K562 (cell line): Measurements from ENCODE around the gene KCTD7. TPM values are rescaled to one million over a fixed set of nuclear protein-coding genes. Genes with fewer than 3 reads are reported as not detected.

Experiments used
- ATAC-seq: fragments of 200-7000 bp; cut with Tn5 transposase; 3 replicates; pipeline ENCODE4 v1.9.1; 2020; ENCODE audit warnings: moderate library complexity
- BruUV-seq: library from RNA; stranded (reverse); fragments of 400-500 nt; replicated peaks from 2 replicates; lab custom pipeline; 2021; lab: Mats Ljungman, UMichigan
- CTCF ChIA-PET: fragments of 300-600 bp; formaldehyde crosslinking; extraction: SDS; loops from one replicate; lab custom pipeline; 2021; ENCODE audit warnings: low intra/inter-chr PET ratio; lab: Yijun Ruan, JAX
- POLR2A ChIA-PET: fragments of 300-600, 350-650 bp; sonication (Branson Sonifier 250); formaldehyde crosslinking; extraction: SDS; loops from one replicate; lab custom pipeline; 2021; ENCODE audit warnings: antibody characterized with exemption, inconsistent platforms; lab: Yijun Ruan, JAX
- DNase-seq, 4 experiments: peaks; one replicate each; pipeline versions ENCODE4 v3.0.0 to v3.0.0-alpha.2; 2011 to 2018; ENCODE audit warnings: low spot score in 3 of 4, mixed read lengths in 3 of 4; ENCODE audit errors: extremely low read depth in 1 of 4
- FAIRE-seq: peaks from 2 replicates; lab custom pipeline; 2011; peaks lifted over from hg19 to GRCh38; lab: Jason Lieb, UNC
- H2AFZ ChIP-seq: 2 replicates; pipeline ENCODE4 v1.6.0; 2011; ENCODE audit warnings: low read depth, low read length, control low read depth, inconsistent platforms
- H3K27ac ChIP-seq: fragments of 200-600 bp; 3 replicates; pipeline ENCODE4 v1.8.0; 2011; ENCODE audit warnings: low read depth, mild to moderate bottlenecking, control low read depth, inconsistent platforms, low read length, moderate library complexity, mixed read lengths; ENCODE audit errors: extremely low read depth
- H3K27me3 ChIP-seq, 2 experiments: fragments of 300-600 bp in 1 of 2; 2 replicates in 1 of 2; 3 replicates in 1 of 2; pipeline versions ENCODE4 v1.6.0 to v1.8.0; 2011; ENCODE audit warnings: inconsistent platforms in 2 of 2, low read length in 2 of 2, mild to moderate bottlenecking in 1 of 2, mixed read lengths in 1 of 2, moderate library complexity in 1 of 2; ENCODE audit not compliant: control insufficient read depth in 2 of 2, insufficient read depth in 2 of 2
- H3K36me3 ChIP-seq: fragments of 300-600 bp; 3 replicates; pipeline ENCODE4 v1.8.0; 2011; ENCODE audit warnings: mild to moderate bottlenecking, low read length, inconsistent platforms; ENCODE audit not compliant: control insufficient read depth, insufficient read depth
- H3K4me1 ChIP-seq, 2 experiments: fragments of 200-600 bp in 1 of 2; replicated peaks in 1 of 2; 2 replicates in 1 of 2; 3 replicates in 1 of 2; pipeline versions ENCODE4 v1.5.1 to v1.8.0; 2011; ENCODE audit warnings: inconsistent platforms in 2 of 2, low read length in 2 of 2, mild to moderate bottlenecking in 1 of 2, mixed read lengths in 1 of 2, moderate library complexity in 1 of 2; ENCODE audit not compliant: control insufficient read depth in 2 of 2, insufficient read depth in 2 of 2
- H3K4me2 ChIP-seq: 2 replicates; pipeline ENCODE4 v1.6.1; 2011; ENCODE audit warnings: low read length, control low read depth, inconsistent platforms, mixed read lengths; ENCODE audit not compliant: insufficient read depth
- H3K4me3 ChIP-seq: fragments of 200-600 bp; sonication (generic), shearing (Covaris generic); 2 replicates; pipeline ENCODE4 v1.5.1; 2016; ENCODE audit warnings: control low read depth, inconsistent platforms
- H3K79me2 ChIP-seq: fragments of 200-600 bp; 3 replicates; pipeline ENCODE4 v1.8.0; 2011; ENCODE audit warnings: low read length, inconsistent platforms; ENCODE audit not compliant: control insufficient read depth, insufficient read depth
- H3K9ac ChIP-seq, 2 experiments: 2 replicates each; pipeline versions ENCODE4 v1.6.0 to v1.6.1; 2011; ENCODE audit warnings: low read depth in 2 of 2, low read length in 2 of 2, control low read depth in 1 of 2, inconsistent platforms in 1 of 2, mild to moderate bottlenecking in 1 of 2, mixed read lengths in 1 of 2; ENCODE audit not compliant: insufficient read depth in 1 of 2
- H3K9me1 ChIP-seq: one replicate; pipeline ENCODE4 v1.6.0; 2011; ENCODE audit warnings: inconsistent platforms, mild to moderate bottlenecking, low read length, moderate library complexity; ENCODE audit not compliant: control insufficient read depth, insufficient read depth
- H3K9me3 ChIP-seq: replicated peaks from 2 replicates; pipeline ENCODE4 v1.5.1; 2011; ENCODE audit warnings: low read depth, low read length, inconsistent platforms; ENCODE audit not compliant: control insufficient read depth, insufficient read depth
- H4K20me1 ChIP-seq: replicated peaks from 2 replicates; pipeline ENCODE4 v1.6.1; 2011; ENCODE audit warnings: low read length, inconsistent platforms, mixed read lengths; ENCODE audit not compliant: control insufficient read depth, insufficient read depth
- CBFA2T3 ChIP-seq: fragments of 450-650 bp; IDR thresholded peaks from 2 replicates; pipeline ENCODE4 v1.6.1; 2017
- CEBPB ChIP-seq: fragments of 450-650 bp; IDR thresholded peaks from 2 replicates; pipeline ENCODE4 v1.6.1; 2016; ENCODE audit warnings: missing genetic modification characterization, missing compliant biosample characterization
- ZEB2 ChIP-seq: fragments of 450-650 bp; IDR thresholded peaks from 2 replicates; pipeline ENCODE4 v1.6.1; 2016
- ZFP36 ChIP-seq: fragments of 150-350 bp; IDR thresholded peaks from 2 replicates; pipeline ENCODE4 v1.6.1; 2018; ENCODE audit warnings: low read length, low read depth; ENCODE audit not compliant: partially characterized antibody
- WGBS: fragments of 100-300 bp; shearing (Covaris generic); methylation state at CpG from one replicate; pipeline ENCODE4 v1.1.6; 2016; ENCODE audit warnings: low coverage, mixed read lengths; ENCODE audit not compliant: insufficient coverage; ENCODE audit errors: missing lambda C conversion rate; 5-methylcytosine and 5-hydroxymethylcytosine counted together
- in situ Hi-C: fragments of 300-500 bp; cut with MboI; formaldehyde crosslinking; loops from 4 replicates; pipeline ENCODE4 v1.15.0; 2018; ENCODE audit warnings: inconsistent platforms, mixed read lengths
- intact Hi-C: fragments of 100-400 bp; cut with micrococcal nuclease; formaldehyde crosslinking; loops from 2 replicates; pipeline ENCODE4 v1.14.2; 2022
- polyA plus RNA-seq, 8 experiments: library from polyadenylated mRNA; depleted of rRNA in 4 of 8; stranded (reverse) in 5 of 8; unstranded in 3 of 8; fragments of >200 nt; fragmentation: Nextera tagmentation in 2 of 8; fragmentation: Illumina TruSeq in 1 of 8; extraction: Ambion mirVana in 2 of 8; extraction: Trizol in 1 of 8; gene quantifications; 2 replicates each; pipeline versions ENCODE4 v1.2.1 to v1.2.3, GENCODE V29; 2011 to 2014; ENCODE audit warnings: inconsistent platforms in 1 of 8, missing spikeins in 1 of 8
- total RNA-seq, 7 experiments: library from RNA; depleted of rRNA in 6 of 7; stranded (reverse); fragments of >200 nt in 6 of 7; fragmentation: Illumina TruSeq in 2 of 7; extraction: Trizol in 2 of 7; gene quantifications; 2 replicates each; pipeline versions ENCODE4 v1.2.1 to v1.2.3, GENCODE V29; 2011 to 2021; ENCODE audit warnings: low replicate concordance in 1 of 7
- TF ChIP-seq, protein P1 (sequence below): fragments of 450-650 bp; IDR thresholded peaks from 2 replicates; pipeline ENCODE4 v1.6.1; 2016; ENCODE audit warnings: borderline replicate concordance
- TF ChIP-seq, protein P2 (sequence below): fragments of 450-650 bp; IDR thresholded peaks from 2 replicates; pipeline ENCODE4 v1.6.1; 2018; ENCODE audit not compliant: partially characterized antibody

The KCTD7 gene
- total and polyA plus RNA-seq, 9 of the 15 experiments (the other 6 are each of a cell fraction or from before 2014, with no cell fraction given): 1.5 to 26.0 (median 9.0) TPM

GRCh38 chr7:66666313-66666952, 37.8 kb downstream of the KCTD7 start:
- H3K79me2 ChIP-seq: peaks cover 17% of the 10 kb centered on the region
- peaks cover 18% of the 10 kb centered on the region; the same call in 2 of the 3 replicates for H3K36me3 ChIP-seq
- H3K4me3 ChIP-seq: no peak overlapping the region
- H3K27me3 ChIP-seq: no peaks in the 10 kb centered on the region
- H3K9ac ChIP-seq: peak overlapping the region in 1 of 2 experiments; percentile 31; a peak in 2 of 4 replicates
- no peak for FAIRE-seq
- H3K4me1 ChIP-seq: peaks cover 4 to 11% of the 10 kb centered on the region in 2 experiments; a peak in 3 of 5 replicates
- H4K20me1 ChIP-seq: peaks cover 16% of the 10 kb centered on the region; the same call in 1 of the 2 replicates
- POLR2A ChIA-PET: interaction anchor here (0.9 kb wide), 1 partner anchor 9 kb away, joined by 3 read pairs; no protein-coding TSS in a partner anchor
- WGBS: 87% methylated on average over 8 of the region's 8 CpGs
- CTCF ChIA-PET: no interaction called here
- H2AFZ ChIP-seq: no peak overlapping the region
- intact Hi-C loops: no loop called here
- H3K9me3 ChIP-seq: peaks cover 5% of the 10 kb centered on the region; the same call in 1 of the 2 replicates
- no peak overlapping the region for H3K4me2 ChIP-seq
- H3K27ac ChIP-seq: no peak overlapping the region
- BruUV-seq: no TSS peak
- TF ChIP-seq CEBPB (no peak), CBFA2T3 (0 out of 2 replicates have a peak, but pooled peaks have one; percentile 13)
- ATAC-seq: no peak
- in situ Hi-C loops: no loop called here
- peaks cover 4% of the 10 kb centered on the region for H3K9me1 ChIP-seq
- no peak for DNase-seq

DNA sequence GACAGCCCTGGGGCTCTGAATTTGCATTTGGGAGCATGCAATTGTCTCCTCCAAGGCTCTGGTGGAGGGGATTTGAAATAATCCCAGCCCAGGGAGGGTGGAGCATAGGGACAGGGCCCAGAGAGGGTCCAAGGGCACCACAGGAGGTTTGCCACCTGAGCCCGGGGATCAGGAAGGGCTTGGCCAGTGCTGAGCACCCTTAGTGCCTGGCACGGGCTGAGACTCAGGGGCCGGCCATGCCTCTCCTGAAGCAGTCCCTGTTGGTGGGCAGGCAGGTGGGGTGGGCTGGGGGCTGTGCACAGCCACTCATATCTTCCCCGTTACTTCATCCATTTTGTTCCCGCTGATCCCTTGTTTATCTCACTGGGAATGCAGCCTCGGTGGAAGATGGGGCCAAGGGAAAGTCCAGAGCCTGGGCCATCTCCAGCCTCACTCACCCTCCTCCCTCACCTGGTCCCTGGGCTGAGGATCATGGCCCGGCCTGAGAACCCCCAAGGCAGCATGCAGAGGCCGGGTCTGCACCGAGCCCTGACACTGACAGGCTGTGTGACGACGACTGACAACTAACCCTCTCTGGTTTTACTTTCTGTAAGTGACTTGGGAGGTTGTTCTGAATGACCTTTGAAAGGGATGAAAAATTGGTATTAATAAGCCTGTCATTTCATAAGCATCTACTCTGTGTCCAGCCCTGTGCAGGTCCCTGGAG, 38.5 kb downstream of the KCTD7 start:
- H3K9ac ChIP-seq: peak overlapping the region in 1 of 2 experiments; percentile 50; a peak in 2 of 4 replicates
- FAIRE-seq (no peak), ATAC-seq (no peak), DNase-seq (no peak)
- intact Hi-C loops (no loop called here), in situ Hi-C loops (no loop called here)
- H3K27ac ChIP-seq: no peak overlapping the region
- no peak overlapping the region for H2AFZ ChIP-seq
- peaks cover 8 to 17% of the 10 kb centered on the region in 2 experiments; a peak in 4 of 5 replicates for H3K4me1 ChIP-seq
- CTCF ChIA-PET: no interaction called here
- H3K9me1 ChIP-seq: peaks cover 4% of the 10 kb centered on the region
- WGBS: 91% methylated on average over 11 of the region's 11 CpGs
- H3K4me3 ChIP-seq: no peak overlapping the region
- POLR2A ChIA-PET: no interaction called here
- peaks cover 18% of the 10 kb centered on the region; the same call in 2 of the 3 replicates for H3K36me3 ChIP-seq
- H3K27me3 ChIP-seq: no peaks in the 10 kb centered on the region
- no peak overlapping the region for H3K4me2 ChIP-seq
- peaks cover 16% of the 10 kb centered on the region; the same call in 1 of the 2 replicates for H4K20me1 ChIP-seq
- peaks cover 18% of the 10 kb centered on the region for H3K79me2 ChIP-seq
- TF ChIP-seq, protein P1, sequence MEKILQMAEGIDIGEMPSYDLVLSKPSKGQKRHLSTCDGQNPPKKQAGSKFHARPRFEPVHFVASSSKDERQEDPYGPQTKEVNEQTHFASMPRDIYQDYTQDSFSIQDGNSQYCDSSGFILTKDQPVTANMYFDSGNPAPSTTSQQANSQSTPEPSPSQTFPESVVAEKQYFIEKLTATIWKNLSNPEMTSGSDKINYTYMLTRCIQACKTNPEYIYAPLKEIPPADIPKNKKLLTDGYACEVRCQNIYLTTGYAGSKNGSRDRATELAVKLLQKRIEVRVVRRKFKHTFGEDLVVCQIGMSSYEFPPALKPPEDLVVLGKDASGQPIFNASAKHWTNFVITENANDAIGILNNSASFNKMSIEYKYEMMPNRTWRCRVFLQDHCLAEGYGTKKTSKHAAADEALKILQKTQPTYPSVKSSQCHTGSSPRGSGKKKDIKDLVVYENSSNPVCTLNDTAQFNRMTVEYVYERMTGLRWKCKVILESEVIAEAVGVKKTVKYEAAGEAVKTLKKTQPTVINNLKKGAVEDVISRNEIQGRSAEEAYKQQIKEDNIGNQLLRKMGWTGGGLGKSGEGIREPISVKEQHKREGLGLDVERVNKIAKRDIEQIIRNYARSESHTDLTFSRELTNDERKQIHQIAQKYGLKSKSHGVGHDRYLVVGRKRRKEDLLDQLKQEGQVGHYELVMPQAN: no peak
- TF ChIP-seq ZFP36: peak; percentile 22
- TF ChIP-seq ZEB2: no peak
- TF ChIP-seq, protein P2, sequence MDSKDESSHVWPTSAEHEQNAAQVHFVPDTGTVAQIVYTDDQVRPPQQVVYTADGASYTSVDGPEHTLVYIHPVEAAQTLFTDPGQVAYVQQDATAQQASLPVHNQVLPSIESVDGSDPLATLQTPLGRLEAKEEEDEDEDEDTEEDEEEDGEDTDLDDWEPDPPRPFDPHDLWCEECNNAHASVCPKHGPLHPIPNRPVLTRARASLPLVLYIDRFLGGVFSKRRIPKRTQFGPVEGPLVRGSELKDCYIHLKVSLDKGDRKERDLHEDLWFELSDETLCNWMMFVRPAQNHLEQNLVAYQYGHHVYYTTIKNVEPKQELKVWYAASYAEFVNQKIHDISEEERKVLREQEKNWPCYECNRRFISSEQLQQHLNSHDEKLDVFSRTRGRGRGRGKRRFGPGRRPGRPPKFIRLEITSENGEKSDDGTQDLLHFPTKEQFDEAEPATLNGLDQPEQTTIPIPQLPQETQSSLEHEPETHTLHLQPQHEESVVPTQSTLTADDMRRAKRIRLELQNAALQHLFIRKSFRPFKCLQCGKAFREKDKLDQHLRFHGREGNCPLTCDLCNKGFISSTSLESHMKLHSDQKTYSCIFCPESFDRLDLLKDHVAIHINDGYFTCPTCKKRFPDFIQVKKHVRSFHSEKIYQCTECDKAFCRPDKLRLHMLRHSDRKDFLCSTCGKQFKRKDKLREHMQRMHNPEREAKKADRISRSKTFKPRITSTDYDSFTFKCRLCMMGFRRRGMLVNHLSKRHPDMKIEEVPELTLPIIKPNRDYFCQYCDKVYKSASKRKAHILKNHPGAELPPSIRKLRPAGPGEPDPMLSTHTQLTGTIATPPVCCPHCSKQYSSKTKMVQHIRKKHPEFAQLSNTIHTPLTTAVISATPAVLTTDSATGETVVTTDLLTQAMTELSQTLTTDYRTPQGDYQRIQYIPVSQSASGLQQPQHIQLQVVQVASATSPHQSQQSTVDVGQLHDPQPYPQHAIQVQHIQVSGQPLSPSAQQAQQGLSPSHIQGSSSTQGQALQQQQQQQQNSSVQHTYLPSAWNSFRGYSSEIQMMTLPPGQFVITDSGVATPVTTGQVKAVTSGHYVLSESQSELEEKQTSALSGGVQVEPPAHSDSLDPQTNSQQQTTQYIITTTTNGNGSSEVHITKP: no peak
- TF ChIP-seq, all 486 proteins: peak for 1
- peaks cover 5% of the 10 kb centered on the region; the same call in 1 of the 2 replicates for H3K9me3 ChIP-seq
- no TSS peak for BruUV-seq
